HG02870 (cell line): ENCODE data around the gene ANKS1B.
"Not testable (repeated sequence)": the region's sequence is repeated elsewhere in the genome, so short reads cannot be mapped to it uniquely, and the experiment has no call there.

ENCODE experiments used
- ATAC-seq: cut with Tn5 transposase; IDR thresholded peaks from one replicate; pipeline ENCODE4 v1.9.1; 2021; ENCODE audit warnings: mild to moderate bottlenecking, moderate library complexity; ENCODE audit not compliant: unreplicated experiment

The ANKS1B gene

GRCh38 chr12:99879439-99879838, 105.3 kb downstream of the ANKS1B start:
- no peak for ATAC-seq

- no peak for ATAC-seq
Observed at GRCh38 chr12:99875081-99875480, 109.7 kb downstream of the ANKS1B start.

- ATAC-seq: no peak
Observed at GRCh38 chr12:99870085-99870484, 114.7 kb downstream of the ANKS1B start.

- ATAC-seq: no peak
Observed at GRCh38 chr12:99861731-99862130, 123.0 kb downstream of the ANKS1B start.

- ATAC-seq: no peak
Observed at GRCh38 chr12:99859126-99859525, 125.6 kb downstream of the ANKS1B start.

- ATAC-seq: no peak
Observed at GRCh38 chr12:99852666-99853065, 132.1 kb downstream of the ANKS1B start.

- ATAC-seq: no peak
Observed at GRCh38 chr12:99847936-99848335, 136.8 kb downstream of the ANKS1B start.

GRCh38 chr12:99834710-99835109, 150.0 kb downstream of the ANKS1B start:
- no peak for ATAC-seq

GRCh38 chr12:99833397-99833796, 151.3 kb downstream of the ANKS1B start:
- ATAC-seq: no peak

GRCh38 chr12:99824900-99825542, 159.7 kb downstream of the ANKS1B start:
- no peak for ATAC-seq

GRCh38 chr12:99822273-99822672, 162.5 kb downstream of the ANKS1B start:
- ATAC-seq: no peak

GRCh38 chr12:99810718-99811593, 173.8 kb downstream of the ANKS1B start:
- ATAC-seq: no peak

- ATAC-seq: no peak
Observed at GRCh38 chr12:99809909-99810308, 174.8 kb downstream of the ANKS1B start.

GRCh38 chr12:99806304-99806703, 178.4 kb downstream of the ANKS1B start:
- no peak for ATAC-seq

GRCh38 chr12:99804715-99805114, 180.0 kb downstream of the ANKS1B start:
- no peak for ATAC-seq

- ATAC-seq: no peak
Observed at GRCh38 chr12:99800605-99801004, 184.1 kb downstream of the ANKS1B start.

GRCh38 chr12:99797931-99798330, 186.8 kb downstream of the ANKS1B start:
- not testable (repeated sequence) for ATAC-seq

GRCh38 chr12:99783421-99783820, 201.3 kb downstream of the ANKS1B start:
- no peak for ATAC-seq

- ATAC-seq: no peak
Observed at GRCh38 chr12:99772274-99772673, 212.5 kb downstream of the ANKS1B start.

- ATAC-seq: no peak
Observed at GRCh38 chr12:99771659-99772058, 213.1 kb downstream of the ANKS1B start.

- no peak for ATAC-seq
Observed at GRCh38 chr12:99769396-99769980, 215.2 kb downstream of the ANKS1B start.

- no peak for ATAC-seq
Observed at GRCh38 chr12:99768758-99769157, 216.0 kb downstream of the ANKS1B start.
